WI38 (cell line): ENCODE measurements around the gene GSTK1.

Source experiments
- H3K4me3 ChIP-seq: 2 replicates; pipeline ENCODE4 v1.5.1; 2011; ENCODE audit warnings: low read depth, mild to moderate bottlenecking, control low read depth, low read length
- CTCF ChIP-seq: IDR thresholded peaks from 2 replicates; pipeline ENCODE4 v1.5.1; 2012; ENCODE audit warnings: low read depth, mild to moderate bottlenecking, control low read depth, low read length

Gene GSTK1

GRCh38 chr7:143308632-143309031 is 45.4 kb downstream of the GSTK1 start:
- no peak for TF ChIP-seq CTCF
- no peak overlapping the region for H3K4me3 ChIP-seq

DNA sequence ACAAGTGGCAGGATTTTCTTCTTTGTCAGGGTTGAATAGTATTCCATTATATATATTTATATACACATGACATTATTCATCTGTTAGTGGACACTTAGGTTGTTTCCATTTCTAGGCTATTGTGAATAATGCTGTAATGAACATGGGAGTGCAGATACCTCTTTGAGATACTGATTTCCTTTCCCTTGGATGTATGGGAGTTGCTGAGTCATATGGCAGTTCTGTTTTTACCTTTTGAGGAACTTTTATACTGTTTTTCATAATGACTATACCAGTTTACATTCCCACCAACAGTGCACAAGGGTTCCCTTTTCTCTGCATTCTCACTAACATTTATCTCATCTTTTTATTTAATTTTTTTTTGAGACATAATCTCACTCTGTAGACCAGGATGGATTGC is 50.9 kb downstream of the GSTK1 start:
- H3K4me3 ChIP-seq, result no peak overlapping the region
- no peak for TF ChIP-seq CTCF

DNA sequence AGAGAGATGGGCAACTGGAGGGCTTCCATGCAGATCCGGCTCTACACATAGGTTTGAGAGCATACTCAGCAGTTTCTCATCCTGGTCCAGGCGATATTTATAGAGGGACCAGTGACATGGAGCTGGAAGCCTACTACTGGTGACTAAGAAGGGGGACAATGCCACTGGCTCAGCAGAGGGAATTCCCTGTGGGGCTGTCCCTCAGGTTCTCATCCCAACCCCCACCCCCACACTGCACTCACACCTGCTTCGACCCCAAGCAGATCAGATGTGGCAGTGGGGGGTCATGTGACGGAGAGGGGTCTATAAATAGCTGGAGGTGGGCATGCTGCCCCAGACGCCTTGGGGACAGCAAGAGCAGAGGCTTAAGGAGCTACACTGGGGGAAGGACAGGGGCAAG is 52.5 kb downstream of the GSTK1 start, which contains the start of gene CLCN1:
TSS of gene CLCN1 (plus strand) at position 336 of the 400 bp plus-strand sequence. CDS start 102 bp downstream, outside the sequence.
- no peak within 1 kb of the TSS for H3K4me3 ChIP-seq
- TF ChIP-seq CTCF, result no peak

DNA sequence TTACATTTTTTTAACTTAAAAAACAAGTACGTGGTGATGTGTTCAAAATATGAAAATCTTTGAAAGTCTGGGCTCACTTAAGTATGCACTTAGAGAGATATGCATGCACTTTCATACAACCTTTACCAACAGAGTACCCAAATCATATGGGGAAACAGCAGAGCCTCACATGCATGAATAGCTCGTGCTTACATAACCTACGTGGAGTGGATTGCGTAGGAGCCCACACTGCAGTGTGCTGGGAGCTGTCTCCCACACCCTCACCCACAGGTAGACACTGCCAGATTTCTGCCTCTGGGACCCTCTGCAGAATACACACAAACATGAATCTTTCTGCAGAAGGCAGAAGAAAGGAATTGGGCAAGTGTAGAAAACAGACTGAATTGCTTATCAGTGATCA is 53.3 kb downstream of the GSTK1 start:
- no peak for TF ChIP-seq CTCF
- H3K4me3 ChIP-seq, result no peak overlapping the region

DNA sequence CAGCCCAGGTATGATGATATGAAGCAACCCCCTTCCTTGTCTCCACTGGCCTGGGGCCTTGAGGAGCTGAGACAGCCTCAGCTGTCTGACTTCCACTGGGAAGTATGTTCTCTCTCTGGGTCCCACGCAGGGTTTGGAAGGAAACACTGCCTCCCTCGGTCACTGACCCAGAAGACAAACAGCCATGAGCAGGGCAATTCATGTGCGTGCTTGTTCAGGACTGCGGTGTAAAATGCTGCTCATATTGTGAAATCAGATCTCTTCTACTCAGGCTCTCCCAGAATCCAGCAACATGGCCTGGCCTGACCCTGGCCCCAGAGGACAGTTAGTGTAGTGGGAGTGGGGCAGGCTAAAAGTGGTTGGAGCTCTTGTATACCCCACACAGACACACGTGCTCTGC is 55.4 kb downstream of the GSTK1 start:
- no peak for TF ChIP-seq CTCF
- no peak overlapping the region for H3K4me3 ChIP-seq
